ENCODE results near the gene C4orf50. TPM values are rescaled to one million over a fixed set of nuclear protein-coding genes. Genes with fewer than 3 reads are reported as not detected.

Gene C4orf50
- total and polyA plus RNA-seq, 2 of the 8 experiments (the other 6 are each of a cell fraction or from before 2014, with no cell fraction given) = 0.08 to 0.22 TPM

GRCh38 chr4:5962416-5962815 lies 55.8 kb downstream of the C4orf50 start:
- Histone ChIP-seq H3K14ac (ENCODE audit: insufficient read length) (no peak overlapping the region), H3K9me3 (ENCODE audit: insufficient read depth in 2 of 2, low read depth in 1 of 2, low read length in 1 of 2) (no peaks in the 10 kb centered on the region), H2BK120ac (replicated peaks; ENCODE audit: low read depth, low read length) (no peak overlapping the region), H3K27ac (ENCODE audit: low read depth, low read length) (no peak overlapping the region), H3K4me2 (ENCODE audit: insufficient read depth in 1 of 2, low read depth in 2 of 2, low read length in 2 of 2) (no peak overlapping the region), H3K79me1 (ENCODE audit: low read depth, low read length) (no peaks in the 10 kb centered on the region), H3K36me3 (ENCODE audit: control insufficient read depth in 2 of 4, insufficient read depth in 4 of 4, low read length in 3 of 4) (no peaks in the 10 kb centered on the region), H3K4me1 (replicated peaks in 1 of 4; ENCODE audit: control insufficient read depth in 3 of 4, insufficient read depth in 4 of 4, low read length in 3 of 4) (peaks cover 0 to 3% (median 0%) of the 10 kb centered on the region in 4 experiments; a peak in 1 of 7 replicates), H3K27me3 (replicated peaks in 1 of 4; ENCODE audit: control insufficient read depth in 3 of 4, extremely low read depth in 1 of 4, insufficient read depth in 3 of 4, low read length in 3 of 4) (peaks cover 0 to 2% (median 0%) of the 10 kb centered on the region in 4 experiments; a peak in 2 of 7 replicates), H2BK20ac (ENCODE audit: low read length) (no peak overlapping the region), H3K18ac (ENCODE audit: extremely low read depth, low read length) (no peak overlapping the region), H2BK15ac (ENCODE audit: low read length) (peak overlapping the region; percentile 37; the same call in 1 of the 2 replicates), H4K20me1 (replicated peaks in 1 of 2; ENCODE audit: control insufficient read depth in 1 of 2, insufficient read depth in 2 of 2, low read length in 2 of 2) (no peaks in the 10 kb centered on the region), H3K9ac (replicated peaks in 1 of 4; ENCODE audit: extremely low read depth in 1 of 4, low read depth in 3 of 4, low read length in 3 of 4) (no peak overlapping the region), H3K4ac (replicated peaks; ENCODE audit: insufficient read length, low read depth, low read length) (no peak overlapping the region), H2BK5ac (ENCODE audit: low read depth, low read length) (no peak overlapping the region), H3K56ac (replicated peaks; ENCODE audit: insufficient read length, low read depth, low read length) (no peak overlapping the region), H3K79me2 (ENCODE audit: control insufficient read depth in 1 of 2, insufficient read depth in 2 of 2, low read length in 2 of 2) (no peaks in the 10 kb centered on the region), H3K4me3 (ENCODE audit: extremely low read depth in 1 of 4, insufficient read depth in 2 of 4, low read depth in 3 of 4, low read length in 4 of 4) (no peak overlapping the region), H3K23ac (ENCODE audit: insufficient read length) (no peak overlapping the region), H2BK12ac (ENCODE audit: low read depth, low read length) (no peak overlapping the region; the same call in 1 of the 2 replicates), H4K8ac (ENCODE audit: extremely low read depth, insufficient read depth, low read length) (no peak overlapping the region), H3K23me2 (ENCODE audit: low read depth, low read length) (no peaks in the 10 kb centered on the region), H4K5ac (ENCODE audit: insufficient read length, low read depth, low read length) (no peak overlapping the region), H2AFZ (ENCODE audit: low read length) (no peak overlapping the region), H2AK5ac (ENCODE audit: low read depth, low read length) (no peak overlapping the region), H4K91ac (replicated peaks; ENCODE audit: insufficient read length, low read length) (no peak overlapping the region)
- WGBS, 2 experiments (ENCODE audit: extremely low coverage in 1 of 2, insufficient coverage in 1 of 2, insufficient read length in 1 of 2, insufficient replicate concordance in 2 of 2, low coverage in 1 of 2, low lambda C conversion rate in 2 of 2, missing lambda C conversion rate in 1 of 2) = 86% methylated on average over 6 of the region's 6 CpGs; no CpG with 5 or more reads in 1 of the 2 experiments
- CTCF ChIA-PET (ENCODE audit: partially characterized antibody) = interaction anchor here (0.6 to 5.7 kb wide), 10 partner anchors 8 to 365 kb away, joined by 3 to 73 read pairs (median 5); no protein-coding TSS in a partner anchor
- POLR2A ChIA-PET (ENCODE audit: partially characterized antibody) = interaction anchor here (1.0 kb wide), 1 partner anchor 13 kb away, joined by 3 read pairs; no protein-coding TSS in a partner anchor
- FAIRE-seq = no peak
- no peak for DNase-seq (ENCODE audit: low read depth in 1 of 2, low spot score in 2 of 2)
- TF ChIP-seq RBBP5 (IDR thresholded peaks at IDR 0.05; ENCODE audit: borderline replicate concordance, low read depth, low read length) (no peak), FOSL1 (IDR thresholded peaks at IDR 0.05; ENCODE audit: insufficient read depth, low read depth, low read length) (no peak), KDM4A (IDR thresholded peaks at IDR 0.05; ENCODE audit: low read depth, low read length, severe bottlenecking) (no peak), RFX5 (IDR thresholded peaks at IDR 0.05; ENCODE audit: borderline replicate concordance, low read depth, low read length) (no peak), EZH2 (IDR thresholded peaks at IDR 0.05; ENCODE audit: low read depth, low read length, severe bottlenecking) (no peak), TAF7 (optimal IDR thresholded peaks at IDR 0.05; ENCODE audit: borderline replicate concordance, low read depth, low read length) (no peak), RNF2 (IDR thresholded peaks at IDR 0.05; ENCODE audit: borderline replicate concordance, low read depth, low read length, missing control alignments, poor library complexity, severe bottlenecking) (no peak), USF2 (IDR thresholded peaks at IDR 0.05; ENCODE audit: low read length) (no peak), JUN (IDR thresholded peaks at IDR 0.05; ENCODE audit: low read depth, low read length) (no peak), MAFK (IDR thresholded peaks at IDR 0.05; ENCODE audit: low read depth, low read length) (no peak), BACH1 (IDR thresholded peaks at IDR 0.05; ENCODE audit: low read length) (no peak), POLR2A (IDR thresholded peaks at IDR 0.05; ENCODE audit: control extremely low read depth in 1 of 2, low read depth in 2 of 2, low read length in 2 of 2) (no peak)

All from H1 (cell line).